Heart left ventricle (tissue), 13 donors: ENCODE measurements around the gene MYO18B.

Experiments used
- POLR2A ChIP-seq, 2 donors: fragments of 450-650 bp; IDR thresholded peaks; one replicate each; pipeline ENCODE4 v1.6.1; 2017; ENCODE audit warnings: antibody characterized with exemption in 2 of 2, mild to moderate bottlenecking in 2 of 2, moderate library complexity in 2 of 2
- TF ChIP-seq, protein P1 (sequence below), 12 donors: fragments of 200-600 bp; sonication (generic) in 4 of 12; IDR thresholded peaks; one replicate each; pipeline versions ENCODE4 v1.5.0 to v1.8.0; 2018 to 2022; ENCODE audit warnings: antibody characterized with exemption in 12 of 12, mild to moderate bottlenecking in 5 of 12
- donor health status: ischemic (EF 13 %, LVEDD 7.1; RV severe dilation, severe dysfunction).
- donor health status: DM: no; HTN: yes; CAD: no.
- donor health status: DM: no; HTN: no; CAD: no.
- donor health status: ischemic (EF 25% LVEDD 6.9; RV normal size, moderate dysfunction).
- donor health status: ischemic (EF 25% LVEDD 5.7; RV mildly dilated, moderate dysfunction).
- donor health status: ischemic (EF 35%, LVEDD 5.7; RV mildly dilated, moderate dysfunction).
- donor health status: nonischemic (EF 11% LVEDD 7.7; RV severe dilation, severe dysfunction).
- donor health status: DM: yes; HTN: yes; CAD: no.
- donor health status: PGD.
- donor health status: ischemic (EF 29% LVEDD 5.4; RV normal size, mild dysfunction).
- donor health status: nonischemic (EF 23%, LVEDD 6.1; RV moderate dilation, normal function).

GRCh38 chr22:25933158-25933788, 191.3 kb downstream of the MYO18B start:
- TF ChIP-seq, protein P1, sequence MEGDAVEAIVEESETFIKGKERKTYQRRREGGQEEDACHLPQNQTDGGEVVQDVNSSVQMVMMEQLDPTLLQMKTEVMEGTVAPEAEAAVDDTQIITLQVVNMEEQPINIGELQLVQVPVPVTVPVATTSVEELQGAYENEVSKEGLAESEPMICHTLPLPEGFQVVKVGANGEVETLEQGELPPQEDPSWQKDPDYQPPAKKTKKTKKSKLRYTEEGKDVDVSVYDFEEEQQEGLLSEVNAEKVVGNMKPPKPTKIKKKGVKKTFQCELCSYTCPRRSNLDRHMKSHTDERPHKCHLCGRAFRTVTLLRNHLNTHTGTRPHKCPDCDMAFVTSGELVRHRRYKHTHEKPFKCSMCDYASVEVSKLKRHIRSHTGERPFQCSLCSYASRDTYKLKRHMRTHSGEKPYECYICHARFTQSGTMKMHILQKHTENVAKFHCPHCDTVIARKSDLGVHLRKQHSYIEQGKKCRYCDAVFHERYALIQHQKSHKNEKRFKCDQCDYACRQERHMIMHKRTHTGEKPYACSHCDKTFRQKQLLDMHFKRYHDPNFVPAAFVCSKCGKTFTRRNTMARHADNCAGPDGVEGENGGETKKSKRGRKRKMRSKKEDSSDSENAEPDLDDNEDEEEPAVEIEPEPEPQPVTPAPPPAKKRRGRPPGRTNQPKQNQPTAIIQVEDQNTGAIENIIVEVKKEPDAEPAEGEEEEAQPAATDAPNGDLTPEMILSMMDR (IDR thresholded peaks at IDR 0.05) = no peak
- TF ChIP-seq POLR2A (IDR thresholded peaks at IDR 0.05) = no peak
